Measurements from ENCODE around the gene CD163L1.

DNA sequence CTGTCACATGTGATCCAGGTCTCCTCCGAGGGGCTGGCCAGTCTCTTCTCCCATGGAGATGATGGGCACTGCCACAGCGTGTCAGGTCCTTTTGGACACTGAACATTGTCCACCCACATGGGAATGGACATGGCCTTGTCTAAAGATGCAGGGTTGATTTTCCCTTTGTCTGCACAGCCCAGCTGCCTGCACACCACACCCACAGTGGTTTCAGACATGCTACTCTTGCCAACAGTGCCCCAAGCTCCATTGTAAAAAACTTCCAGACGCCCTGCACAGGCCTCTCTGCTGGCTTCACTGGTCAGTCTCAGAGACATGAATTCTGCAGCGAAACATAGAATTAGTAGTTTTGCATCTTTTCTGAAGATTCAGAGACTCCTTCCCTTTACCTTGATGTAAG lies 41.1 kb upstream of the CD163L1 start:
- TF ChIP-seq CTCF (IDR thresholded peaks at IDR 0.05) (no peak), POLR2A (IDR thresholded peaks at IDR 0.05) (no peak)
